ENCODE data around the gene SLC12A3. TPM values are rescaled to one million over a fixed set of nuclear protein-coding genes. Genes with fewer than 3 reads are reported as not detected.
A peak's percentile ranks its signal among the peaks of the same experiment; 100 is the strongest.
"Not testable (repeated sequence)": the region's sequence is repeated elsewhere in the genome, so short reads cannot be mapped to it uniquely, and the experiment has no call there.

SLC12A3 gene
- total RNA-seq, 1 donor = not detected

- peak in 2 of 3 donors; percentile 33 to 66 for DNase-seq (ENCODE audit: low read depth in 2 of 3, low spot score in 2 of 3)
These were observed 51.8 kb downstream of the SLC12A3 start for GRCh38 chr16:56916571-56917403.

GRCh38 chr16:56918467-56919012 is 53.5 kb downstream of the SLC12A3 start:
- DNase-seq (ENCODE audit: low read depth in 2 of 3, low spot score in 2 of 3) = no peak

GRCh38 chr16:56919099-56919800 is 54.2 kb downstream of the SLC12A3 start:
- no peak for DNase-seq (ENCODE audit: low read depth in 2 of 3, low spot score in 2 of 3)

- no peak for DNase-seq (ENCODE audit: low read depth in 2 of 3, low spot score in 2 of 3)
These were observed 56.6 kb downstream of the SLC12A3 start for GRCh38 chr16:56921571-56921970.

GRCh38 chr16:56923481-56924091 is 58.6 kb downstream of the SLC12A3 start:
- no peak for DNase-seq (ENCODE audit: low read depth in 2 of 3, low spot score in 2 of 3)

GRCh38 chr16:56927471-56927870 is 62.5 kb downstream of the SLC12A3 start:
- DNase-seq (ENCODE audit: low read depth in 2 of 3, low spot score in 2 of 3) = no peak

- DNase-seq (ENCODE audit: low read depth in 2 of 3, low spot score in 2 of 3) = no peak
These were observed 64.6 kb downstream of the SLC12A3 start for GRCh38 chr16:56929639-56930038.

GRCh38 chr16:56930486-56931270 is 65.7 kb downstream of the SLC12A3 start:
- DNase-seq (ENCODE audit: low read depth in 2 of 3, low spot score in 2 of 3) = no peak

- DNase-seq (ENCODE audit: low read depth in 2 of 3, low spot score in 2 of 3) = no peak
These were observed 66.4 kb downstream of the SLC12A3 start for GRCh38 chr16:56931271-56931891.

- DNase-seq (ENCODE audit: low read depth in 2 of 3, low spot score in 2 of 3) = peak; percentile 97 to 99 (median 98)
These were observed 67.1 kb downstream of the SLC12A3 start, which contains the start of gene HERPUD1 for GRCh38 chr16:56931892-56932720. TSS of gene HERPUD1 (plus strand) at chr16:56932142. CDS start at chr16:56932245, 103 bp downstream.

- DNase-seq (ENCODE audit: low read depth in 2 of 3, low spot score in 2 of 3) = peak in 2 of 3 donors; percentile 39 to 41
These were observed 68.0 kb downstream of the SLC12A3 start for GRCh38 chr16:56932721-56933619.

GRCh38 chr16:56933828-56934598 is 69.0 kb downstream of the SLC12A3 start:
- DNase-seq (ENCODE audit: low read depth in 2 of 3, low spot score in 2 of 3) = no peak

GRCh38 chr16:56934599-56935145 is 69.7 kb downstream of the SLC12A3 start:
- not testable (repeated sequence) for DNase-seq (ENCODE audit: low read depth in 2 of 3, low spot score in 2 of 3)

- DNase-seq (ENCODE audit: low read depth in 2 of 3, low spot score in 2 of 3) = no peak
These were observed 70.2 kb downstream of the SLC12A3 start for GRCh38 chr16:56935201-56935600.

- DNase-seq (ENCODE audit: low read depth in 2 of 3, low spot score in 2 of 3) = no peak
These were observed 71.5 kb downstream of the SLC12A3 start for GRCh38 chr16:56936491-56936890.

GRCh38 chr16:56936950-56937349 is 71.9 kb downstream of the SLC12A3 start:
- DNase-seq (ENCODE audit: low read depth in 2 of 3, low spot score in 2 of 3) = no peak

All from hematopoietic multipotent progenitor cell (in vitro differentiated cells).